HG03060 (cell line): Measurements from ENCODE around the gene FAM114A1.

Experiments used
- ATAC-seq: cut with Tn5 transposase; IDR thresholded peaks from one replicate; pipeline ENCODE4 v1.9.1; 2021; ENCODE audit warnings: low read depth, moderate number of reproducible peaks; ENCODE audit not compliant: unreplicated experiment

The FAM114A1 gene

DNA sequence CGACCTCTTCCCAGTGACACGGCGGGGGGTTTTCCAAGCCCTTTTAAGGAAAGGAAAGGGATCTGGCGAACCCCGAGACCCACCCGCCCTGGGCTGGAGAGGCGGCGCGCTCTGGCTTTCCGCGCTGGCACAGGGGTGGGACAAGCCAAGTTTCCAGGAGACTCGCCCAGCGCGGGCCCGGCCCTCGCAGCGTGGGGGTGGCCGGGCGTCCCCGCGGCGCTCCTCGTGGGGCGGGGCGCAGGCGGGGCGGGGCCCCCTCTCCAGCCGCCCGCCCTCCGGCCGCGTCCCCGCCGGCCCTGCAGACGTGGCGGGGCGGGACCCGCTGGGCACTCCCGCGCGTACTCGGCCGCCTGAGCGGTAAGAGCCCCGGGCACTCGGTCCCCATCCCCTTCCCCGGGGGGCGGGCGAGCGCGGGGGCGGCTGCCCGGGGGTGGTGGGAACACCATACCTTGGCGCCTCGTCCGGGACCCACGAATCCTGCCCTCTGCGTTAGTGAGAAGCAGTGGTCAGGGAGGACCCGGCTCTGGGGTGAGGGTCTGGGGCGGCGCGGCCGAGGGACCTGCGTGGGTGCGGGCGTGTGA lies at the start of gene FAM114A1:
TSS of gene FAM114A1 (plus strand) at position 329 of the 581 bp plus-strand sequence. CDS start 10,273 bp downstream, outside the sequence.
- no peak for ATAC-seq

DNA sequence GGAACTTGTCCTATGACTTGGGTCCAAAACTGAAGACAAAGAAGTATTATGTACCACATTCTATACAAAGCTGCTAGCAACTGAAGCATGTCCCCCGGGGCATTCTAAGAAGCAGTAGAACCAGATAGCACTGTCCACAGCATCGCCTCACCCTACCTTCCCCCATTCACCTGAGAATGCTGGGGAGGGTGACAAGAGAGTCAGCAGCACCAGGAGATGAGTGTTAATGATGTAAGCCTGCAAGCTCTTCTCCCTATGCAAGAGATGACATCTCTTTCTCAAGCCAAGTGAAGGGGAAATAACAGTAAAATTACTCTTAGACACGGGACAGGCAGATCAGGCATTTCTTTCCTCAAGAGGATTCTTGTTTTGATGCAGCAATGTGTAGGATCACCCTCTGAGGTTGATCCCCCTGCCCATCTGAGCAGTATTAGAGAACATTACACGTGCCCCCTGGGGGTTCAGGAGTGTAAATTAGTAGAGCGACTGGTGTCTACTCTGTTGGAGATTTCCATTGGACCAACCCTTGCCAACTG lies 49.1 kb upstream of the FAM114A1 start:
- ATAC-seq = peak; percentile 62

- ATAC-seq = no peak
Measured at GRCh38 chr4:38819569-38819968, 48.0 kb upstream of the FAM114A1 start.

DNA sequence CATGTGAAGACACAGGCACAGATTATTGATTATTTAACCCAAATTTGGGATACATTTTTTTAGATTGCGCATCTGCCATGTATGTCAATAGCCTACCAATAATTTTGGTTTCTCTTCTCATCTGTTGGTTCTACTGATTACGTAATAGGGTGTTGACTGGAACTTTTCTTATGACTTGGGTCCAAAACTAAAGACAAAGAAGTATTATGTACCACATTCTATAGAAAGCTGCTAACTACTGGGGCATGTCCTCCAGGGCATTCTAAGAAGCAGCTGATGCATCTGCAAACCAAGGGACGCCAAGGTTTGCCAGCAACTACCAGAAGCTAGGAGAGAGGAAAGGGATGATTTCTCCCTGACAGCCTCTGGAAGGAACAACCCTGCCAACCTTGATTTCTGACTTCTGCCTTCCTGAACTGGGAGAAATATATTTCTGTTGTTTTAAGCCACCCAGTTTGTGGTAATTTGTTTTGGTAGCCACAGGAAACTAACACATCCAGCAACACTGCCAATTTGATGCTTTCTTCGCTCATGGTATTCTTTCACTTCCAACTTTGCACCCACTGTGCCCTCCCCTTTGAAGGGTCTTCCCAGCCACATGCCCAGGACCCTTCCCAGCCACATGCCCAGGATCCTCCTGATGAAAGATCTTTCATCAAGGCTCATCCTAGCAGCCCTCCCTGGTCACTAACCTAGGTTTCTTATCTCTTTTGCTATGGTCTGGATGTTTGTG lies 47.1 kb upstream of the FAM114A1 start:
- ATAC-seq = no peak

DNA sequence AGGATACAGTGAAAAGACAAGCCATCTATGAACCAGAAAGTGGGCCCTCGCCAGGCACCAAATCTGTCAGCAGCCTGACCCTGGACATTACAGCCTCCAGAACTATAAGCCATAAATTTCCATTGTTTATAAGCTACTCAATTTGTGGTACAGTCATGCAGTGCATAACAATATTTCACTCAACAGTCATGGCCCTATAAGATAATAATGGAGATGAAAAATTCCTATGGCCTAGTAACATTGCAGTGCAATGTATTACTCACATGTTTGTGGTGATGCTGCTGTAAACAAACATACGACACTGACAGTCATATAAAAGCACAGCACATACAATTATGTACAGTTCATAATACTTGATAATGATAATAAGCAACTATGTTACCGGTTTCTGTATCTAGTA lies 45.9 kb upstream of the FAM114A1 start:
- ATAC-seq = no peak

DNA sequence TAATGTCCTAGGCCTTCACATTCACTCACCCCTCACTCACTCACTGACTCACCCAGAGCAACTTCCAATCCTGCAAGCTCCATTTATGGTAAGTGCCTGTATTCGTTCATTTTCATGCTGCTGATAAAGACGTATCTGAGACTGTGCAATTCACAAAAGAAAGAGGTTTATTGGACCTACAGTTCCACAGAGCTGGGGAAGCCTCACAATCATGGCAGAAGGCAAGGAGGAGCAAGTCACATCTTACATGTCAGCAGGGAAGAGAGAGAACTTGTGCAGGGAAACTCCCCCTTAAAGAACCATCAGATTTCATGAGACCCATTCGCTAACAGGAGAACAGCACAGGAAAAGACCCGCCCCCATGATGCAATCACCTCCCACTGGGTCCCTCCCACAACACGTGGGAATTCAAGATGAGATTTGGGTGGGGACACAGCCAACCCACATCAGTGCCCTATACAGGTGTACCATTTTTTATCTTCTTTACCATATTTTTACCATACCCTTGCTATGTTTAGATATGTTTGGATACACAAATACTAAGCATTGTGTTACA lies 44.8 kb upstream of the FAM114A1 start:
- ATAC-seq = no peak

DNA sequence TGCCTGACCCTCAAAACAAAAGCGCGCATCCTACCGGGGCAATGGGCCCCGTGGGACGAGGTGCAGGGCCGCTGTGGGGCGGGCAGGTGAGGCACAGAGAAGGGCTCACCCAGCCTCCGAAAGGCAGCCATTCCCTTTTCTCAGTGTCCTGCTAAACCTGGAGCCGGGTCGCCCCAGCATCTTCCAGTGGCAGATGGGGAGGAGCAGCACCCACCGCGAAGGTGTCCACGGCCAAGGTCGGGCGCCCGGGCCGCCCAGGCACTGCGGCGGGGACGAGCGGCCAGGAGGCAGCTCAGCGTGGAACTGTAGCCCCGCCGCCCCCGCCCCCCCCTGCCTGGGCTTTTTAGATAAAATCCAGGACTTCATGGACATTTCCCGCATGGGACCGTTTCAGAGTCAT lies 43.8 kb upstream of the FAM114A1 start:
- ATAC-seq = no peak

GRCh38 chr4:38829237-38829636 lies 38.4 kb upstream of the FAM114A1 start:
- no peak for ATAC-seq

- no peak for ATAC-seq
Measured at GRCh38 chr4:38831653-38832052, 36.0 kb upstream of the FAM114A1 start.

GRCh38 chr4:38832206-38832605 lies 35.4 kb upstream of the FAM114A1 start:
- ATAC-seq = no peak

GRCh38 chr4:38832624-38833528 lies 34.7 kb upstream of the FAM114A1 start:
- ATAC-seq = no peak

GRCh38 chr4:38834570-38834969 lies 33.0 kb upstream of the FAM114A1 start:
- ATAC-seq = no peak

GRCh38 chr4:38837334-38837733 lies 30.3 kb upstream of the FAM114A1 start:
- ATAC-seq = no peak

- ATAC-seq = no peak
Measured at GRCh38 chr4:38837849-38838248, 29.8 kb upstream of the FAM114A1 start.

GRCh38 chr4:38842994-38843393 lies 24.6 kb upstream of the FAM114A1 start:
- ATAC-seq = no peak

DNA sequence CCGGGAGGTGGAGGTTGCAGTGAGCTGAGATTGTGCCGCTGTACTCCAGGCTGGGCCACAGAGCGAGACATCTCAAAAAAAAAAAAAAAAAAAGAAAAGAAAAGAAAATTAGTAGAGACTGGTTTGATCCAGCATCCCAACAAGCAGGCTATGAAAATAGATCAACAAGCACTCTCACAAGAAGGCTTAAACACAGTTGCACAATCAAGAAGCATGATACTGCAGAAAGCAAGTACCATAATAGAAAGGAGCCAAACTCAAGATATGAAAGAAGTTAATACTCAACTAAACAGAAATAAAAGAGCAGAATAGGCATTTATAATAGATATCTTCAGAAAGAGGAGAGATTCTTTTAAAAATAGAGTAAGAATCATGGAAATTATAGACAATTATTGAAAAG lies 21.6 kb upstream of the FAM114A1 start:
- ATAC-seq = no peak

DNA sequence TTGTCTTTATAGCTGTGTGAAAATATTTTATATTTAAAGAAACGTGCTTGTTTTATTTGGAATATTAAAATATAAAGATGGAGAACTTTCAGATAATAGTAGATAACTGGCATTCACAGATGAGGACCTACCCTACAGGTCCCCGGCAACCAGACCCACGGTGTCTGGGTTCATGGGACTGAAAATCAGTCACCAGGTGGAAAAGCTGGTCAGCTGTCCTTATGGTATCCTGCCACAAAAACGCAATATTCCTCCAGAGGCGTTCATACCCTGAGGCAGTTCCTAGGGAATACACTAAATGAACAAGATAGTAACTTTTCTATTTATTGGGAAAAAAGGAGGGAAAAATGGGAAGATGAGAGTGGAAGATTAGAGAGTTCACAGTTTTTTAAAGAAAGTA lies 12.1 kb upstream of the FAM114A1 start:
- no peak for ATAC-seq

- ATAC-seq = no peak
Measured at GRCh38 chr4:38856046-38856445, 11.6 kb upstream of the FAM114A1 start.

DNA sequence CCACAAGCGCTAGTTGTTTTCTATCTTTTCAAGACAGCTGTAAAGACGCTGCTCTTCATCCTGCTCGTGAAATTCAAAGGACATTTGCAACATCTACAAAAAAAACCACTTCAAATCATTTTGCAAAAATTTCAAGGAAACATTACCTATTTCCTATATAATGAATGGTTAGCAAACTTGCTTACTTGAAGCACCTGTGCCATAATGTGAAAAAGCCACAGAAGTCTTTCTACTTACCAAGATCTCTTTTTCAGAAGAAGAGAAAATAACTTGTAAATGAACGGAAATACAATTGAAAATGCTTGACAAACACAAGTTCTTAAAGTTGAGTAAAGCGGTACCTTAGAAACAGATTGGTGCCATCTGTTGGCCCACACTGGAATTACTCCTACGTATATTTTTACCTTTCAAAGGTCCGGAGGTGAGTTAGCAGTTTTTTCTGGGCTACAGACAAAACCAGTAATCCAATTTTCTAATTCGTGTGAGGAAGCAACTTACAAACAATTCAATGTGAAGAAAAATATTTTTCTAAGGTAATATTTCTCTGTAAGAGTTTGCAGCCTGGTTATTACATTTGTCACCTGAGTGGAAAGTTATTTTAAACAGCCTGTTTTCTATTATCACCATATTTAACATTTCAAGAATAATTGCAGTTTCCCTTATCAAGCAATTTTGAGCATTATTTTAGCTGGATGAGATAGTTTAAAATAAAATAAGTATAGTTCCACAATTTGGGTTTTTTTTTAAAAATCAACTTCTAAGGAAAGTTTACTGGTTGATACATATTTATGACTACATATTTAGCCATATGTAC lies 10.9 kb upstream of the FAM114A1 start, which contains the start of gene TLR6:
TSS of gene TLR6 (minus strand) at position 294 of the 814 bp plus-strand sequence. CDS start 27,344 bp downstream, outside the sequence.
- ATAC-seq = no peak
